Measurements from ENCODE around the gene LGALS9B.
"Not testable (repeated sequence)": the region's sequence is repeated elsewhere in the genome, so short reads cannot be mapped to it uniquely, and the experiment has no call there.

Gene LGALS9B

GRCh38 chr17:20467447-20467846, at the start of gene LGALS9B:
LGALS9B (minus strand) TSS chr17:20467539; CDS start chr17:20467470, 69 bp downstream.
- ATAC-seq (ENCODE audit: low read depth) = peak; percentile 63
- not testable (repeated sequence) for H3K27ac ChIP-seq (ENCODE audit: poor library complexity, severe bottlenecking); H3K9me3 ChIP-seq (ENCODE audit: severe bottlenecking); H3K4me3 ChIP-seq (ENCODE audit: severe bottlenecking); H3K36me3 ChIP-seq (ENCODE audit: low read depth); H3K4me1 ChIP-seq (ENCODE audit: insufficient read depth, poor library complexity, severe bottlenecking); H3K27me3 ChIP-seq (ENCODE audit: insufficient read depth, poor library complexity, severe bottlenecking); DNase-seq (ENCODE audit: low spot score)

GRCh38 chr17:20516986-20517385, 49.6 kb upstream of the LGALS9B start:
- H3K9me3 ChIP-seq (ENCODE audit: severe bottlenecking); ATAC-seq (ENCODE audit: low read depth); H3K4me3 ChIP-seq (ENCODE audit: severe bottlenecking); H3K36me3 ChIP-seq (ENCODE audit: low read depth); H3K4me1 ChIP-seq (ENCODE audit: insufficient read depth, poor library complexity, severe bottlenecking); DNase-seq (ENCODE audit: low spot score); H3K27ac ChIP-seq (ENCODE audit: poor library complexity, severe bottlenecking); H3K27me3 ChIP-seq (ENCODE audit: insufficient read depth, poor library complexity, severe bottlenecking): not testable (repeated sequence)

- DNase-seq (ENCODE audit: low spot score); H3K27me3 ChIP-seq (ENCODE audit: insufficient read depth, poor library complexity, severe bottlenecking); H3K4me1 ChIP-seq (ENCODE audit: insufficient read depth, poor library complexity, severe bottlenecking); H3K36me3 ChIP-seq (ENCODE audit: low read depth); H3K27ac ChIP-seq (ENCODE audit: poor library complexity, severe bottlenecking); H3K9me3 ChIP-seq (ENCODE audit: severe bottlenecking); ATAC-seq (ENCODE audit: low read depth); H3K4me3 ChIP-seq (ENCODE audit: severe bottlenecking): not testable (repeated sequence)
These were observed 47.8 kb upstream of the LGALS9B start for GRCh38 chr17:20515099-20515498.

- not testable (repeated sequence) for H3K9me3 ChIP-seq (ENCODE audit: severe bottlenecking); H3K36me3 ChIP-seq (ENCODE audit: low read depth); DNase-seq (ENCODE audit: low spot score); H3K4me3 ChIP-seq (ENCODE audit: severe bottlenecking); H3K27ac ChIP-seq (ENCODE audit: poor library complexity, severe bottlenecking); ATAC-seq (ENCODE audit: low read depth); H3K27me3 ChIP-seq (ENCODE audit: insufficient read depth, poor library complexity, severe bottlenecking); H3K4me1 ChIP-seq (ENCODE audit: insufficient read depth, poor library complexity, severe bottlenecking)
These were observed 46.2 kb upstream of the LGALS9B start for GRCh38 chr17:20513539-20513938.

- not testable (repeated sequence) for H3K36me3 ChIP-seq (ENCODE audit: low read depth); ATAC-seq (ENCODE audit: low read depth); H3K27ac ChIP-seq (ENCODE audit: poor library complexity, severe bottlenecking); H3K9me3 ChIP-seq (ENCODE audit: severe bottlenecking); H3K4me1 ChIP-seq (ENCODE audit: insufficient read depth, poor library complexity, severe bottlenecking); DNase-seq (ENCODE audit: low spot score); H3K4me3 ChIP-seq (ENCODE audit: severe bottlenecking); H3K27me3 ChIP-seq (ENCODE audit: insufficient read depth, poor library complexity, severe bottlenecking)
These were observed 45.0 kb upstream of the LGALS9B start for GRCh38 chr17:20512378-20512777.

GRCh38 chr17:20511778-20512177, 44.4 kb upstream of the LGALS9B start:
- not testable (repeated sequence) for H3K4me3 ChIP-seq (ENCODE audit: severe bottlenecking); H3K27me3 ChIP-seq (ENCODE audit: insufficient read depth, poor library complexity, severe bottlenecking); H3K4me1 ChIP-seq (ENCODE audit: insufficient read depth, poor library complexity, severe bottlenecking); H3K9me3 ChIP-seq (ENCODE audit: severe bottlenecking); H3K27ac ChIP-seq (ENCODE audit: poor library complexity, severe bottlenecking); H3K36me3 ChIP-seq (ENCODE audit: low read depth); DNase-seq (ENCODE audit: low spot score)
- ATAC-seq (ENCODE audit: low read depth) = peak; percentile 62

- H3K9me3 ChIP-seq (ENCODE audit: severe bottlenecking); ATAC-seq (ENCODE audit: low read depth); H3K27ac ChIP-seq (ENCODE audit: poor library complexity, severe bottlenecking); H3K4me3 ChIP-seq (ENCODE audit: severe bottlenecking); H3K4me1 ChIP-seq (ENCODE audit: insufficient read depth, poor library complexity, severe bottlenecking); DNase-seq (ENCODE audit: low spot score); H3K27me3 ChIP-seq (ENCODE audit: insufficient read depth, poor library complexity, severe bottlenecking); H3K36me3 ChIP-seq (ENCODE audit: low read depth): not testable (repeated sequence)
These were observed 38.0 kb upstream of the LGALS9B start for GRCh38 chr17:20505333-20505732.

- DNase-seq (ENCODE audit: low spot score); H3K36me3 ChIP-seq (ENCODE audit: low read depth): not testable (repeated sequence)
- peak; percentile 82 for ATAC-seq (ENCODE audit: low read depth)
These were observed 37.2 kb upstream of the LGALS9B start for GRCh38 chr17:20504388-20505066.

GRCh38 chr17:20501896-20502295, 34.6 kb upstream of the LGALS9B start:
- H3K27ac ChIP-seq (ENCODE audit: poor library complexity, severe bottlenecking); DNase-seq (ENCODE audit: low spot score); H3K9me3 ChIP-seq (ENCODE audit: severe bottlenecking); H3K36me3 ChIP-seq (ENCODE audit: low read depth); H3K4me1 ChIP-seq (ENCODE audit: insufficient read depth, poor library complexity, severe bottlenecking); ATAC-seq (ENCODE audit: low read depth); H3K27me3 ChIP-seq (ENCODE audit: insufficient read depth, poor library complexity, severe bottlenecking); H3K4me3 ChIP-seq (ENCODE audit: severe bottlenecking): not testable (repeated sequence)

More at GRCh38 chr17:20504388-20505066, 37.2 kb upstream of the LGALS9B start:
- H3K27ac ChIP-seq (ENCODE audit: poor library complexity, severe bottlenecking); H3K4me1 ChIP-seq (ENCODE audit: insufficient read depth, poor library complexity, severe bottlenecking); H3K9me3 ChIP-seq (ENCODE audit: severe bottlenecking); H3K4me3 ChIP-seq (ENCODE audit: severe bottlenecking); H3K27me3 ChIP-seq (ENCODE audit: insufficient read depth, poor library complexity, severe bottlenecking): not testable (repeated sequence)

- not testable (repeated sequence) for H3K4me3 ChIP-seq (ENCODE audit: severe bottlenecking); H3K4me1 ChIP-seq (ENCODE audit: insufficient read depth, poor library complexity, severe bottlenecking); H3K9me3 ChIP-seq (ENCODE audit: severe bottlenecking); H3K27me3 ChIP-seq (ENCODE audit: insufficient read depth, poor library complexity, severe bottlenecking); DNase-seq (ENCODE audit: low spot score); H3K36me3 ChIP-seq (ENCODE audit: low read depth); H3K27ac ChIP-seq (ENCODE audit: poor library complexity, severe bottlenecking); ATAC-seq (ENCODE audit: low read depth)
These were observed 33.0 kb upstream of the LGALS9B start for GRCh38 chr17:20500346-20500745.

GRCh38 chr17:20495420-20495819, 28.1 kb upstream of the LGALS9B start:
- H3K36me3 ChIP-seq (ENCODE audit: low read depth); H3K27ac ChIP-seq (ENCODE audit: poor library complexity, severe bottlenecking): not testable (repeated sequence)
- peak; percentile 52; the same call in 2 of the 3 replicates for ATAC-seq (ENCODE audit: low read depth)

GRCh38 chr17:20494735-20495134, 27.4 kb upstream of the LGALS9B start:
- DNase-seq (ENCODE audit: low spot score); H3K9me3 ChIP-seq (ENCODE audit: severe bottlenecking); H3K27ac ChIP-seq (ENCODE audit: poor library complexity, severe bottlenecking); H3K4me3 ChIP-seq (ENCODE audit: severe bottlenecking); H3K36me3 ChIP-seq (ENCODE audit: low read depth); ATAC-seq (ENCODE audit: low read depth); H3K4me1 ChIP-seq (ENCODE audit: insufficient read depth, poor library complexity, severe bottlenecking); H3K27me3 ChIP-seq (ENCODE audit: insufficient read depth, poor library complexity, severe bottlenecking): not testable (repeated sequence)

More at GRCh38 chr17:20495420-20495819, 28.1 kb upstream of the LGALS9B start:
- H3K4me3 ChIP-seq (ENCODE audit: severe bottlenecking); H3K27me3 ChIP-seq (ENCODE audit: insufficient read depth, poor library complexity, severe bottlenecking); DNase-seq (ENCODE audit: low spot score); H3K4me1 ChIP-seq (ENCODE audit: insufficient read depth, poor library complexity, severe bottlenecking); H3K9me3 ChIP-seq (ENCODE audit: severe bottlenecking): not testable (repeated sequence)
